Fibroblast of lung (primary cell): ENCODE data around the gene PHLDB1.

Experiments
- EZH2 ChIP-seq: IDR thresholded peaks from 2 replicates; pipeline ENCODE4 v1.5.1; 2012; ENCODE audit warnings: low read length, control low read depth, mild to moderate bottlenecking; ENCODE audit errors: missing control alignments
- TF ChIP-seq, protein P1 (sequence below), 2 donors: IDR thresholded peaks in 1 of 2; conservative IDR thresholded peaks in 1 of 2; 1 replicate in 1 of 2; 2 replicates in 1 of 2; pipeline ENCODE4 v1.5.1; 2011 to 2012; ENCODE audit warnings: low read length in 2 of 2, control low read depth in 1 of 2, inconsistent platforms in 1 of 2, low read depth in 1 of 2, mild to moderate bottlenecking in 1 of 2

DNA sequence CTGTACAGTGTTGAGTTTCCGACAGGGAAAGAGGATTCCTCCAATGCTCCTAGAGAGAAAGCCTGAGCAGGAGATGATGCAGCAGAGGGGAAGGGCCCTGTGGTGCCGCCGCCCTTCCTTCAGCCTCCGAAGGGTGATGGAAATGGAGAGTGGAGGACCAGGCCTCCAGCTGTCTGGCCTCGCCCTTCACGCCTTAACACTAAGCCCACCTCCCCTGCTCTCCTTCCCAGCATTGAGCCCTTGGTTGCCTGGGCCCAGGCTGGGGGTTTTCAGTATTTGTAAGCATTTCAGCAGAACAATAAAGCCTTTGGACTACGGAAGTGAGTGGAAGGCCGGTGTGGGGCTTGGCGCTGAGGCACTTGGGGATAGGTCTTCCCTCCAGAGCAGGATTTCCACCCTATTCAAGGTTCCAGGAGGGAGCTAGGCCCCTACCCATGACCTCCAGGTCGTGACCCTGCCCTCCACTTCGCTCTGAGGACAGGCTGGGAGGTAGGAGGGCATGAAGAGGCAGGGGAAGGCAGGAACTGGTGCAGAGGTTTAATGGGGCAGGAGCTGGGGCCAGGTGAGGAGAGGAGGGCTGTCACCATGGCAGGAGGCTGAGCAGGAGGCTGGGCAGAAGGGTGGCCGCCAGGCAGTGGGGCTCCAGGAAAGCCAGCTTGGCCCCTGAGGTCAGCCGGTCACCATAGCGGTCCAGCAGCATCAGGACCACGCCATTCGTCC, 50.5 kb downstream of the PHLDB1 start:
- TF ChIP-seq, protein P1, sequence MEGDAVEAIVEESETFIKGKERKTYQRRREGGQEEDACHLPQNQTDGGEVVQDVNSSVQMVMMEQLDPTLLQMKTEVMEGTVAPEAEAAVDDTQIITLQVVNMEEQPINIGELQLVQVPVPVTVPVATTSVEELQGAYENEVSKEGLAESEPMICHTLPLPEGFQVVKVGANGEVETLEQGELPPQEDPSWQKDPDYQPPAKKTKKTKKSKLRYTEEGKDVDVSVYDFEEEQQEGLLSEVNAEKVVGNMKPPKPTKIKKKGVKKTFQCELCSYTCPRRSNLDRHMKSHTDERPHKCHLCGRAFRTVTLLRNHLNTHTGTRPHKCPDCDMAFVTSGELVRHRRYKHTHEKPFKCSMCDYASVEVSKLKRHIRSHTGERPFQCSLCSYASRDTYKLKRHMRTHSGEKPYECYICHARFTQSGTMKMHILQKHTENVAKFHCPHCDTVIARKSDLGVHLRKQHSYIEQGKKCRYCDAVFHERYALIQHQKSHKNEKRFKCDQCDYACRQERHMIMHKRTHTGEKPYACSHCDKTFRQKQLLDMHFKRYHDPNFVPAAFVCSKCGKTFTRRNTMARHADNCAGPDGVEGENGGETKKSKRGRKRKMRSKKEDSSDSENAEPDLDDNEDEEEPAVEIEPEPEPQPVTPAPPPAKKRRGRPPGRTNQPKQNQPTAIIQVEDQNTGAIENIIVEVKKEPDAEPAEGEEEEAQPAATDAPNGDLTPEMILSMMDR (conservative IDR thresholded peaks at IDR 0.05 in 1 of 2, IDR thresholded peaks at IDR 0.05 in 1 of 2; ENCODE audit: low read depth in 1 of 2, low read length in 2 of 2) = no peak
- no peak for TF ChIP-seq EZH2
